Measurements from ENCODE around the gene MYO1A. TPM values are rescaled to one million over a fixed set of nuclear protein-coding genes. Genes with fewer than 3 reads are reported as not detected.

MYO1A gene
- total and polyA plus RNA-seq, 7 donors, result 0.04 to 1.3 (median 0.19) TPM; not detected in 1

DNA sequence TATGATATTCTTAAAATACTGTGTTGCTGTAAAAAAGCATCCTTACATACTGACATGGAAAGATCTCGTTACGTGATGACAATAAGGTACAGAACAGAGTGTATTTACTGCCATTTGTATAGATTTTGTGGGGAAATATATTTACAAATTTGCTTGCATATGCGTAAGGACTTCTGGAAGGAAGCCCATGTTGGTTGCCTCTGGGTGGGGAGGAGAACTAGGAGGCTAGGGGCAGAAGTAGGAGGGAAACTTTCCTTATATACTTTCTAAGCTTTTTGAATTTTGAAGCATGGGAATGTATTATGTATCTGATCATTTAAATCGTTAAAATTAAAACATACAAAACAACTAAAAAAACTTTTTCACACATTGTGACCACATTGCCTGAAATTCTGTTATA, 9.7 kb downstream of the MYO1A start:
- ATAC-seq, result no peak
- Histone ChIP-seq H3K36me3 (ENCODE audit: insufficient read depth in 1 of 2, low read depth in 1 of 2) (no peaks in the 10 kb centered on the region), H3K27me3 (ENCODE audit: insufficient read depth in 3 of 3, low read length in 2 of 3) (no peaks in the 10 kb centered on the region), H3K9me3 (no peaks in the 10 kb centered on the region), H3K27ac (no peak overlapping the region), H3K4me3 (no peak overlapping the region), H3K4me1 (no peaks in the 10 kb centered on the region)
- 89 to 95% (median 89%) methylated on average over 4 of the region's 4 CpGs for WGBS, 3 donors
- no peak for DNase-seq
- TF ChIP-seq, protein P1, sequence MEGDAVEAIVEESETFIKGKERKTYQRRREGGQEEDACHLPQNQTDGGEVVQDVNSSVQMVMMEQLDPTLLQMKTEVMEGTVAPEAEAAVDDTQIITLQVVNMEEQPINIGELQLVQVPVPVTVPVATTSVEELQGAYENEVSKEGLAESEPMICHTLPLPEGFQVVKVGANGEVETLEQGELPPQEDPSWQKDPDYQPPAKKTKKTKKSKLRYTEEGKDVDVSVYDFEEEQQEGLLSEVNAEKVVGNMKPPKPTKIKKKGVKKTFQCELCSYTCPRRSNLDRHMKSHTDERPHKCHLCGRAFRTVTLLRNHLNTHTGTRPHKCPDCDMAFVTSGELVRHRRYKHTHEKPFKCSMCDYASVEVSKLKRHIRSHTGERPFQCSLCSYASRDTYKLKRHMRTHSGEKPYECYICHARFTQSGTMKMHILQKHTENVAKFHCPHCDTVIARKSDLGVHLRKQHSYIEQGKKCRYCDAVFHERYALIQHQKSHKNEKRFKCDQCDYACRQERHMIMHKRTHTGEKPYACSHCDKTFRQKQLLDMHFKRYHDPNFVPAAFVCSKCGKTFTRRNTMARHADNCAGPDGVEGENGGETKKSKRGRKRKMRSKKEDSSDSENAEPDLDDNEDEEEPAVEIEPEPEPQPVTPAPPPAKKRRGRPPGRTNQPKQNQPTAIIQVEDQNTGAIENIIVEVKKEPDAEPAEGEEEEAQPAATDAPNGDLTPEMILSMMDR (IDR thresholded peaks at IDR 0.05), result no peak
- intact Hi-C loops (cut with DNase I), result no loop called here

- Histone ChIP-seq H3K27ac (no peak overlapping the region), H3K36me3 (ENCODE audit: insufficient read depth in 1 of 2, low read depth in 1 of 2) (no peaks in the 10 kb centered on the region), H3K9me3 (no peaks in the 10 kb centered on the region), H3K27me3 (ENCODE audit: insufficient read depth in 3 of 3, low read length in 2 of 3) (no peaks in the 10 kb centered on the region), H3K4me3 (no peak overlapping the region), H3K4me1 (no peaks in the 10 kb centered on the region)
- DNase-seq, result no peak
- TF ChIP-seq, protein P1 (IDR thresholded peaks at IDR 0.05), result no peak
- WGBS, 3 donors, result 80 to 85% (median 82%) methylated on average over 9 of the region's 9 CpGs
- intact Hi-C loops (cut with DNase I), result no loop called here
- no peak for ATAC-seq
Measured at GRCh38 chr12:57039016-57039798, 10.7 kb downstream of the MYO1A start.

DNA sequence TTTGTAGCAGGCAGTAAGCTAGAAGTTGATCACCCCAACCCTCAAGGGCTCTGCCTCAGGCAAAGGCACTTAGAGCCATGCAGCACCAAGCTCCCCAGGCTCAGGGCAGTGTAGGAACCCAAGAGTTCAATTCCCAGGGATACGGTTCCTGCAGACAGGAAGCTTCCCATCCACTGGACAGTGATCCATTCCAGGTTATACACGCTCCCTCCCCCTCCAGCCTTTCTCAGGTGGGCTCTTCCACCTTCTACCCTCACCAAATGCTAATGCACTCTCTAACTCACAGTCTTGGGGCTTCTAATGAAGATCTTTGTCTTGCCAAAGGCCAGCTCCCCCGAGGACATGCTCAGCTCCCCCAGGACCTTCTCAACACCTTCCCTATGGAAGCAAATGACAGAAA, 12.7 kb downstream of the MYO1A start:
- no peak overlapping the region for H3K27ac ChIP-seq
- no peaks in the 10 kb centered on the region for H3K36me3 ChIP-seq (ENCODE audit: insufficient read depth in 1 of 2, low read depth in 1 of 2)
- ATAC-seq, result no peak
- intact Hi-C loops (cut with DNase I), result no loop called here
- H3K9me3 ChIP-seq, result no peaks in the 10 kb centered on the region
- H3K4me1 ChIP-seq, result no peaks in the 10 kb centered on the region
- no peak for DNase-seq
- TF ChIP-seq, protein P1 (IDR thresholded peaks at IDR 0.05), result no peak
- no peaks in the 10 kb centered on the region for H3K27me3 ChIP-seq (ENCODE audit: insufficient read depth in 3 of 3, low read length in 2 of 3)
- H3K4me3 ChIP-seq, result no peak overlapping the region
- WGBS, 3 donors, result 55 to 66% (median 63%) methylated on average over 3 of the region's 3 CpGs

- WGBS, 3 donors, result 89 to 95% (median 90%) methylated on average over 3 of the region's 3 CpGs
- no peaks in the 10 kb centered on the region for H3K36me3 ChIP-seq (ENCODE audit: insufficient read depth in 1 of 2, low read depth in 1 of 2)
- intact Hi-C loops (cut with DNase I), result no loop called here
- peaks cover 0 to 3% (median 0%) of the 10 kb centered on the region in 3 donors for H3K27me3 ChIP-seq (ENCODE audit: insufficient read depth in 3 of 3, low read length in 2 of 3)
- DNase-seq (no peak), ATAC-seq (no peak)
- no peak overlapping the region for H3K27ac ChIP-seq
- no peak overlapping the region for H3K4me3 ChIP-seq
- H3K4me1 ChIP-seq, result no peaks in the 10 kb centered on the region
- TF ChIP-seq, protein P1 (IDR thresholded peaks at IDR 0.05), result no peak
- H3K9me3 ChIP-seq, result no peaks in the 10 kb centered on the region
Measured at GRCh38 chr12:57033431-57033830, 16.5 kb downstream of the MYO1A start.

DNA sequence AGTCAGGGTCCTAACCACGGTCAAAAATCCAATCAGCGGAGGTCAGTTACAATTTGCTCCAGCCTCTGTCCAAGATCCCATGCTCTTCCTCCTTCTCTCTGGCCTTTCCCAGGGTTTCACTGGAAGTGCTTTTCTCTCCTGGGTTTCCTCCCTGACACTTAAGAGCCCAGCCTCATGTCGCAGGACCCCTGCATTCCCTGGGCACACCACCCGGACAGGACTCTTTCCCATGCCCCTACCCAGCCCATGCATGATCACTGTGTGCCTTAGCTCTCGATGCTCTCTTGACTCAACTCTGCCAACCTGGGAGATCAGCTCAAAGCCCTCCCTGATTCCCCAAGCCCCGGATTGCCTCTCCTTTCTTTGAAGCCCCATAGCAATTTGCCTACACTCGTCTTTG, 18.1 kb downstream of the MYO1A start:
- H3K4me3 ChIP-seq, result no peak overlapping the region
- H3K36me3 ChIP-seq (ENCODE audit: insufficient read depth in 1 of 2, low read depth in 1 of 2), result no peaks in the 10 kb centered on the region
- H3K9me3 ChIP-seq, result no peaks in the 10 kb centered on the region
- ATAC-seq (no peak), DNase-seq (no peak)
- no peaks in the 10 kb centered on the region for H3K4me1 ChIP-seq
- H3K27ac ChIP-seq, result no peak overlapping the region
- H3K27me3 ChIP-seq (ENCODE audit: insufficient read depth in 3 of 3, low read length in 2 of 3), result peaks cover 0 to 4% (median 0%) of the 10 kb centered on the region in 3 donors
- TF ChIP-seq, protein P1 (IDR thresholded peaks at IDR 0.05), result no peak
- intact Hi-C loops (cut with DNase I), result no loop called here
- 75 to 78% (median 77%) methylated on average over 7 of the region's 7 CpGs for WGBS, 3 donors
